Uterus (tissue), 4 donors: ENCODE measurements around the gene SCML2. TPM values are rescaled to one million over a fixed set of nuclear protein-coding genes. Genes with fewer than 3 reads are reported as not detected.

Source experiments
- DNase-seq, 2 donors: peaks; one replicate each; pipeline ENCODE4 v3.0.0-alpha.2; 2019 to 2020
- H3K27ac ChIP-seq, 2 donors: fragments of 200-600 bp; sonication (generic); 1 replicate in 1 of 2; 2 replicates in 1 of 2; pipeline ENCODE4 v1.5.1; 2016 to 2018
- H3K27me3 ChIP-seq, 2 donors: fragments of 200-600 bp; sonication (generic); one replicate each; pipeline ENCODE4 v1.5.1; 2018 to 2019; ENCODE audit warnings: control low read depth in 1 of 2
- H3K36me3 ChIP-seq, 2 donors: fragments of 200-600 bp; sonication (generic); one replicate each; pipeline ENCODE4 v1.5.1; 2019; ENCODE audit warnings: control low read depth in 1 of 2
- H3K4me1 ChIP-seq, 2 donors: fragments of 200-600 bp; sonication (generic); one replicate each; pipeline ENCODE4 v1.5.1; 2018 to 2019; ENCODE audit warnings: control low read depth in 1 of 2
- H3K4me3 ChIP-seq, 2 donors: fragments of 200-600 bp; sonication (generic); 1 replicate in 1 of 2; 2 replicates in 1 of 2; pipeline ENCODE4 v1.5.1; 2018 to 2019; ENCODE audit warnings: mild to moderate bottlenecking in 1 of 2
- H3K9me3 ChIP-seq, 2 donors: fragments of 200-600 bp; sonication (generic); one replicate each; pipeline ENCODE4 v1.5.1; 2019; ENCODE audit warnings: control low read depth in 1 of 2
- CTCF ChIP-seq, 4 experiments: fragments of 200-600 bp in 2 of 4; fragments of 450-650 bp in 2 of 4; sonication (generic) in 2 of 4; IDR thresholded peaks; one replicate each; pipeline ENCODE4 v1.5.1; 2016 to 2019; ENCODE audit warnings: antibody characterized with exemption in 4 of 4, mild to moderate bottlenecking in 2 of 4, moderate library complexity in 1 of 4
- POLR2A ChIP-seq, 2 donors: fragments of 450-650 bp; IDR thresholded peaks; one replicate each; pipeline ENCODE4 v1.6.1; 2016; ENCODE audit warnings: antibody characterized with exemption in 2 of 2, mild to moderate bottlenecking in 1 of 2, moderate library complexity in 1 of 2
- intact Hi-C: fragments of 100-400 bp; cut with DNase I; formaldehyde crosslinking; loops from one replicate; pipeline ENCODE4 v1.15.1; 2023; ENCODE audit warnings: low total_unique reads
- total RNA-seq, 4 donors: library from RNA; depleted of rRNA in 3 of 4; stranded (reverse); fragments of >200 nt in 3 of 4; gene quantifications; one replicate each; pipeline versions ENCODE4 v1.1.0 to v1.2.4, GENCODE V29; 2014 to 2023
- donor health status: DM: yes; HTN: yes; CAD: no.

The SCML2 gene
- total RNA-seq, 4 donors from 2014 or later = 0.26 to 15.8 (median 5.7) TPM

- H3K27me3 ChIP-seq = no peaks in the 10 kb centered on the region
- H3K4me3 ChIP-seq = no peak overlapping the region
- DNase-seq = no peak
- H3K9me3 ChIP-seq = no peaks in the 10 kb centered on the region
- H3K36me3 ChIP-seq = no peaks in the 10 kb centered on the region
- intact Hi-C loops = no loop called here
- TF ChIP-seq CTCF (IDR thresholded peaks at IDR 0.05) (no peak), POLR2A (IDR thresholded peaks at IDR 0.05) (no peak)
- no peaks in the 10 kb centered on the region for H3K4me1 ChIP-seq
- H3K27ac ChIP-seq = no peak overlapping the region
These were observed 63.4 kb downstream of the SCML2 start for GRCh38 chrX:18291006-18291545.

DNA sequence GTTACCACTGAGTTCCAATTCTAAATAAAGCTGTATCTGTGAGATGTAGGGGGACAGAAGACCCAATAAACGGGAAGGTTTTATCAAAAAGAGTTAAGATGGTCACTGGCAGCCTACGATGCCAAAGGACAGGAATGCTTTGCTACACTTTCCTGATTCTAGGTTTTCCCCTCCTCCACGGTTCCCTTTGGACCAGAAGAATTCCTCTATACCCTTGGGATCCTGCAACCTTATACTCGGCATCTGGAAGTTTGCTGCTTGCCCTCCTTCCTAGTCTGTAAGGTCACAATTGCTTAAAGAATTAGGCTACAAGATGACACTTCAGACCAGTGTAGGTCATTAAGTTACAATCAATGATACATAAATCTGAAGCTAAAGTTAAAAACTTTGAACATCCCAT is 64.3 kb downstream of the SCML2 start:
- Histone ChIP-seq H3K36me3 (no peaks in the 10 kb centered on the region), H3K9me3 (no peaks in the 10 kb centered on the region), H3K4me1 (no peaks in the 10 kb centered on the region), H3K4me3 (no peak overlapping the region), H3K27ac (no peak overlapping the region), H3K27me3 (no peaks in the 10 kb centered on the region)
- no peak for DNase-seq
- TF ChIP-seq POLR2A (IDR thresholded peaks at IDR 0.05) (no peak), CTCF (IDR thresholded peaks at IDR 0.05) (no peak)
- intact Hi-C loops = no loop called here

DNA sequence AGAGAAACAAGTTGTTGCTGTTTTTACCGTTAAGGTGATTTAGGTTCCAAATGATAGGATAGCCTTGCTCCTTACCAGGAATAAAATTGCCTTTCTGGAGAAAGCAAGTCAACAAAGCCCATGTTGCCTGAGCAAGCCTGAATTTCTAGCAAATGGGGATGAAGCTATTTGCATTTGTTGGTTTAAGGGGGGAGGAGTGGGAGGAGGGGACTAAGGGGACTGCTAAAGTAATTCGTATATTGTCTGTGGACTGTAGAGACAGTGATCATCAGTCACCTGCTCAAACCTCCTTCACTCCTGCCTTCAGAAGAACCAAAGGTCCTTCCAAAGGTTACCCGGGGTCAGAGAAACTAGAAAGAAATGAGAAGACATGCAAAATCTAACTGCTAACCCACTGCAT is 65.8 kb downstream of the SCML2 start:
- Histone ChIP-seq H3K9me3 (no peaks in the 10 kb centered on the region), H3K27me3 (no peaks in the 10 kb centered on the region), H3K4me1 (no peaks in the 10 kb centered on the region), H3K4me3 (no peak overlapping the region), H3K27ac (no peak overlapping the region), H3K36me3 (no peaks in the 10 kb centered on the region)
- no peak for DNase-seq
- TF ChIP-seq CTCF (IDR thresholded peaks at IDR 0.05) = no peak
- TF ChIP-seq POLR2A (IDR thresholded peaks at IDR 0.05) = no peak
- intact Hi-C loops = no loop called here

DNA sequence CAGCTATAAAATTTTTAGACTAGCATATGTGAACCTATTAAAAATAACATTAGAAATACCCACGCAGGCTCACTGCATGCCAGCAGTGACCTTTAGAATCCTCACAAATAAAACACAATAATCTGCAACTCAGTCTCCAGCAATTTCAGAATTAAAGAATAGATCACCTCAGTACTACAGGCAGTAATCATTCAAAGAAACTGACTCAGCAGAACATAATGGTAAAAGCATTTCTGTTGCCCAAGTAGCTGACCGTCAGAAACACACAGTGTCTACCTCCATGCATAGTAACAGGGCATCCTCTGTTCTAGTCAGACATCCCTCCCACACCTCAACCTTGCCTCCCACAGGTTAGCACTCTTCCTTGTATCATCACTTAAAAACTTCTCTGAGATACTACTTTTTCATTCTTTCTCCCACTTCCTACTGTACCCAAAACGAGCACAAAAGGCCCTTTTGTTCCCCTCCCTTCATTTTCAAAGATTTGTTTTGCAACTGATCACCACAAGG is 68.1 kb downstream of the SCML2 start:
- TF ChIP-seq CTCF (IDR thresholded peaks at IDR 0.05) (no peak), POLR2A (IDR thresholded peaks at IDR 0.05) (no peak)
- no peak overlapping the region for H3K27ac ChIP-seq
- H3K9me3 ChIP-seq = no peaks in the 10 kb centered on the region
- no peak for DNase-seq
- H3K4me3 ChIP-seq = no peak overlapping the region
- H3K4me1 ChIP-seq = no peaks in the 10 kb centered on the region
- no peaks in the 10 kb centered on the region for H3K27me3 ChIP-seq
- H3K36me3 ChIP-seq = no peaks in the 10 kb centered on the region
- intact Hi-C loops = no loop called here

- TF ChIP-seq CTCF (IDR thresholded peaks at IDR 0.05) (no peak), POLR2A (IDR thresholded peaks at IDR 0.05) (no peak)
- Histone ChIP-seq H3K4me1 (no peaks in the 10 kb centered on the region), H3K4me3 (no peak overlapping the region), H3K36me3 (no peaks in the 10 kb centered on the region), H3K27me3 (no peaks in the 10 kb centered on the region), H3K9me3 (peaks cover 0 to 4% of the 10 kb centered on the region in 2 donors), H3K27ac (no peak overlapping the region)
- intact Hi-C loops = no loop called here
- DNase-seq = no peak
These were observed 76.0 kb downstream of the SCML2 start for GRCh38 chrX:18278449-18278848.
